ENCODE measurements around the gene GPC1. TPM values are rescaled to one million over a fixed set of nuclear protein-coding genes. Genes with fewer than 3 reads are reported as not detected.

Gene GPC1
- total and polyA plus RNA-seq, 2 donors (not counting 3 experiments of a cell fraction or from before 2014, with no cell fraction given) = 9.6 to 31.1 TPM

- no peaks in the 10 kb centered on the region for H3K9me1 ChIP-seq (replicated peaks; ENCODE audit: control insufficient read depth, extremely low read depth, insufficient read depth, low read length)
- H4K20me1 ChIP-seq (replicated peaks; ENCODE audit: control insufficient read depth, extremely low read depth, insufficient read depth, low read length) = no peaks in the 10 kb centered on the region
- H3K4me3 ChIP-seq (replicated peaks in 1 of 3; ENCODE audit: insufficient read depth in 1 of 3, low read depth in 1 of 3, low read length in 3 of 3) = no peak overlapping the region
- no peaks in the 10 kb centered on the region for H3K27me3 ChIP-seq (ENCODE audit: control insufficient read depth in 2 of 2, insufficient read depth in 2 of 2, low read length in 2 of 2)
- dilution Hi-C loops (cut with MboI; ENCODE audit: extremely low pct_ligation_motif_present, low sequenced_read_pairs) (no loop called here), intact Hi-C loops (cut with micrococcal nuclease) (no loop called here)
- no peaks in the 10 kb centered on the region for H3K9me3 ChIP-seq (replicated peaks; ENCODE audit: control insufficient read depth, insufficient read depth, low read length)
- H3K79me2 ChIP-seq (ENCODE audit: control insufficient read depth, insufficient read depth, low read length) = no peaks in the 10 kb centered on the region
- BruUV-seq (replicated peaks) = no TSS peak
- H3K9ac ChIP-seq (replicated peaks; ENCODE audit: extremely low read depth, insufficient read depth, low read length) = no peak overlapping the region
- no peak for TF ChIP-seq JUN (IDR thresholded peaks at IDR 0.05; ENCODE audit: borderline replicate concordance, insufficient read depth, insufficient read length, low read depth)
- TF ChIP-seq EZH2 (IDR thresholded peaks at IDR 0.05; ENCODE audit: borderline replicate concordance, low read depth, low read length, severe bottlenecking) = no peak
- TF ChIP-seq MAX (IDR thresholded peaks at IDR 0.05; ENCODE audit: insufficient read depth, insufficient read length) = no peak
- TF ChIP-seq MYC (IDR thresholded peaks at IDR 0.05; ENCODE audit: low read depth, low read length) = no peak
- no peak for TF ChIP-seq POLR2AphosphoS5 (IDR thresholded peaks at IDR 0.05; ENCODE audit: insufficient read depth, low read depth, low read length)
- no peak overlapping the region for H2AFZ ChIP-seq (ENCODE audit: low read depth, low read length)
- ChIA-PET POLR2A (no interaction called here), CTCF (interaction anchor here (1.7 kb wide), 1 partner anchor 15 kb away, joined by 4 read pairs; no protein-coding TSS in a partner anchor)
- no peaks in the 10 kb centered on the region for H3K36me3 ChIP-seq (ENCODE audit: control insufficient read depth in 2 of 2, extremely low read depth in 1 of 2, insufficient read depth in 2 of 2, low read length in 2 of 2)
- FAIRE-seq (no peak), DNase-seq (ENCODE audit: low read depth, low spot score) (no peak)
- H3K27ac ChIP-seq (ENCODE audit: insufficient read depth, low read depth, low read length) = no peak overlapping the region
- no peak overlapping the region for H3K4me2 ChIP-seq (ENCODE audit: insufficient read depth, low read length)
- no peaks in the 10 kb centered on the region for H3K4me1 ChIP-seq (ENCODE audit: control insufficient read depth, extremely low read depth, insufficient read depth, low read length)
Observed at GRCh38 chr2:240498958-240499260, 63.4 kb downstream of the GPC1 start.

DNA sequence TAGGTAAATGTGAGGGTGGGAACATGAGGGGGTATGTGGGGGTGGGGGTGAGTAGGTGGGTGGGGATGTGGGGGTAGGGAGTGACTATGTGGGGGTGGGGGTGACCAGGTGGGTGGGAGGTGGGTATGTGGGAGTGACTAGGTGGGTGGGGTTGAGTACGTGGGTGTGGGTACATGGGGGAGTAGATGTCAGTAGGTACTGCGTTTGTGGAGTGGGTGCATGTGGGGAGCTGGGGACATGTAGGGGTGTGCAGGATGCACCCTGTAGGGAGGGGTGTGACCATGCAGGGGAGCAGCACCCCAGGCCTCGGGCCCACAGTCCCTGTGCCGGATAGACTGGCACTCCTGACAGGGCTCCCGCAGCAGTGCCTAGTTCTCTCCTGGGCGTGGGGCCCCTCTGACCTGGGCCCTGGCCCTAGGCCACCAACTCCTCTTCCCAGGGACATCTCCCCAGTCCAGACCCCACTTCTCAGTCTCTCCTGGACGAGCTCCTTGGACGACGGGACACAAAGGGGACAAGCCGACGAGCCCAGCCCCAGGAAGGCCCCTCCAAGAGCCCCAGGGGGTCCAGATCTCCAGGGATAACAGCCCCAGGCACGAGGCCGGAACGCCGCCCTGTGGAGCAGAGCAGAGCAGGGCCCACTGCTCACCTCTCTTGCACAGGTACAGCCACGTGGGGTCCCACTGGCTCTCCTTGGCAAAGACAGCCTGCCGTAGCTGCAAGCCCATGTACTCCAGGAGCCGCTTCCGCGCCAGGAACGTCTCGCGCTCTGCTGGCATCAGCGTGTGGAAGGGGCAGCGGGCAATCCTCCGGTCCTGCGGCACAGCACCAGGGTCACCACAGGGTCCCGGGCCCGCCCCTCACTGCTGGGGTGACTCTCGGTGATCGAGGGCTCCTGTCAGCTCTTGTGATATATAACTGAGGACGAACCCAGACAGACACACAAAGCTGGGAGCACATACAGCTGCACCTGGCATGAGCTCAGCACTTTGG is 64.1 kb downstream of the GPC1 start:
- Histone ChIP-seq H3K79me2 (ENCODE audit: control insufficient read depth, insufficient read depth, low read length) (no peaks in the 10 kb centered on the region), H3K36me3 (ENCODE audit: control insufficient read depth in 2 of 2, extremely low read depth in 1 of 2, insufficient read depth in 2 of 2, low read length in 2 of 2) (no peaks in the 10 kb centered on the region), H4K20me1 (replicated peaks; ENCODE audit: control insufficient read depth, extremely low read depth, insufficient read depth, low read length) (no peaks in the 10 kb centered on the region), H2AFZ (ENCODE audit: low read depth, low read length) (no peak overlapping the region), H3K4me3 (replicated peaks in 1 of 3; ENCODE audit: insufficient read depth in 1 of 3, low read depth in 1 of 3, low read length in 3 of 3) (no peak overlapping the region), H3K9ac (replicated peaks; ENCODE audit: extremely low read depth, insufficient read depth, low read length) (no peak overlapping the region), H3K27me3 (ENCODE audit: control insufficient read depth in 2 of 2, insufficient read depth in 2 of 2, low read length in 2 of 2) (no peaks in the 10 kb centered on the region), H3K4me1 (ENCODE audit: control insufficient read depth, extremely low read depth, insufficient read depth, low read length) (no peaks in the 10 kb centered on the region), H3K9me1 (replicated peaks; ENCODE audit: control insufficient read depth, extremely low read depth, insufficient read depth, low read length) (no peaks in the 10 kb centered on the region), H3K4me2 (ENCODE audit: insufficient read depth, low read length) (no peak overlapping the region), H3K27ac (ENCODE audit: insufficient read depth, low read depth, low read length) (no peak overlapping the region), H3K9me3 (replicated peaks; ENCODE audit: control insufficient read depth, insufficient read depth, low read length) (no peaks in the 10 kb centered on the region)
- POLR2A ChIA-PET = no interaction called here
- dilution Hi-C loops (cut with MboI; ENCODE audit: extremely low pct_ligation_motif_present, low sequenced_read_pairs) = no loop called here
- no peak for TF ChIP-seq GATA2 (IDR thresholded peaks at IDR 0.05; ENCODE audit: insufficient read depth, insufficient read length, low read depth, low read length)
- no peak for TF ChIP-seq FOS (IDR thresholded peaks at IDR 0.05; ENCODE audit: borderline replicate concordance, insufficient read depth, low read length)
- TF ChIP-seq CTCF (IDR thresholded peaks at IDR 0.05; ENCODE audit: extremely low read depth in 1 of 2, insufficient read depth in 1 of 2, low read depth in 1 of 2, low read length in 2 of 2) = no peak
- TF ChIP-seq MAX (IDR thresholded peaks at IDR 0.05; ENCODE audit: insufficient read depth, insufficient read length) = no peak
- no peak for TF ChIP-seq JUN (IDR thresholded peaks at IDR 0.05; ENCODE audit: borderline replicate concordance, insufficient read depth, insufficient read length, low read depth)
- no peak for TF ChIP-seq EZH2 (IDR thresholded peaks at IDR 0.05; ENCODE audit: borderline replicate concordance, low read depth, low read length, severe bottlenecking)
- TF ChIP-seq POLR2AphosphoS5 (IDR thresholded peaks at IDR 0.05; ENCODE audit: insufficient read depth, low read depth, low read length) = no peak
- TF ChIP-seq MYC (IDR thresholded peaks at IDR 0.05; ENCODE audit: low read depth, low read length) = no peak
- TF ChIP-seq POLR2A (IDR thresholded peaks at IDR 0.05; ENCODE audit: low read depth, low read length) = no peak
- no TSS peak for BruUV-seq (replicated peaks)
- intact Hi-C loops (cut with micrococcal nuclease) = no loop called here
- no peak for DNase-seq (ENCODE audit: low read depth, low spot score)
- CTCF ChIA-PET = interaction anchor here (1.7 kb wide), 1 partner anchor 14 kb away, joined by 4 read pairs; no protein-coding TSS in a partner anchor
- FAIRE-seq = no peak
